Epithelial cell of alveolus of lung (primary cell): ENCODE results near the gene UTY. TPM values are rescaled to one million over a fixed set of nuclear protein-coding genes. Genes with fewer than 3 reads are reported as not detected.

ENCODE experiments used
- total RNA-seq: library from RNA; depleted of rRNA; stranded (reverse); fragments of >200 nt; gene quantifications from 2 replicates; pipeline ENCODE4 v1.2.1, GENCODE V29; 2015

The UTY gene
- total RNA-seq: 7.5 TPM in 1 of 2 replicates, not detected in the other

GRCh38 chrY:13479828-13480227 lies at the start of gene UTY:
TSS of gene UTY (minus strand) at chrY:13480033. CDS start at chrY:13479665, 368 bp downstream.

Other genes with a start within 250 kb of the UTY start
- gene TMSB4Y, start 223.9 kb upstream of the UTY start, total RNA-seq: 0.52 TPM in 1 of 2 replicates, not detected in the other